RWPE2 (cell line): ENCODE data around the gene STX10.

ENCODE experiments used
- ATAC-seq: fragments of 200-7000 bp; cut with Tn5 transposase; 3 replicates; pipeline ENCODE4 v1.9.1; 2021; ENCODE audit warnings: low read depth
- DNase-seq: peaks from one replicate; pipeline ENCODE4 v3.0.0-alpha.2; 2020; ENCODE audit warnings: low spot score
- H3K27ac ChIP-seq: fragments of 450-650 bp; 2 replicates; pipeline ENCODE4 v1.5.1; 2017; ENCODE audit warnings: mild to moderate bottlenecking; ENCODE audit not compliant: poor library complexity, severe bottlenecking
- H3K27me3 ChIP-seq: fragments of 250-450 bp; sonication (Bioruptor Pico); 2 replicates; pipeline ENCODE4 v1.5.1; 2021; ENCODE audit warnings: mild to moderate bottlenecking, moderate library complexity; ENCODE audit not compliant: insufficient read depth, poor library complexity, severe bottlenecking
- H3K36me3 ChIP-seq: fragments of 250-450 bp; sonication (Bioruptor Pico); 2 replicates; pipeline ENCODE4 v1.5.1; 2020; ENCODE audit warnings: low read depth, mild to moderate bottlenecking, moderate library complexity
- H3K4me1 ChIP-seq: fragments of 250-450 bp; sonication (Bioruptor Pico); 2 replicates; pipeline ENCODE4 v1.5.1; 2021; ENCODE audit warnings: mild to moderate bottlenecking, moderate library complexity; ENCODE audit not compliant: insufficient read depth, poor library complexity, severe bottlenecking
- H3K4me3 ChIP-seq: fragments of 250-450 bp; sonication (Bioruptor Pico); 2 replicates; pipeline ENCODE4 v1.5.1; 2021; ENCODE audit warnings: mild to moderate bottlenecking, moderate library complexity; ENCODE audit not compliant: severe bottlenecking
- H3K9me3 ChIP-seq: fragments of 250-450 bp; sonication (Bioruptor Pico); 2 replicates; pipeline ENCODE4 v1.5.1; 2021; ENCODE audit warnings: mild to moderate bottlenecking, moderate library complexity; ENCODE audit not compliant: severe bottlenecking
- TF ChIP-seq, protein P1 (sequence below): fragments of 450-650 bp; IDR thresholded peaks from one replicate; pipeline ENCODE4 v1.5.1; 2017; ENCODE audit warnings: mild to moderate bottlenecking, moderate library complexity; ENCODE audit not compliant: poor library complexity, severe bottlenecking

STX10 gene

DNA sequence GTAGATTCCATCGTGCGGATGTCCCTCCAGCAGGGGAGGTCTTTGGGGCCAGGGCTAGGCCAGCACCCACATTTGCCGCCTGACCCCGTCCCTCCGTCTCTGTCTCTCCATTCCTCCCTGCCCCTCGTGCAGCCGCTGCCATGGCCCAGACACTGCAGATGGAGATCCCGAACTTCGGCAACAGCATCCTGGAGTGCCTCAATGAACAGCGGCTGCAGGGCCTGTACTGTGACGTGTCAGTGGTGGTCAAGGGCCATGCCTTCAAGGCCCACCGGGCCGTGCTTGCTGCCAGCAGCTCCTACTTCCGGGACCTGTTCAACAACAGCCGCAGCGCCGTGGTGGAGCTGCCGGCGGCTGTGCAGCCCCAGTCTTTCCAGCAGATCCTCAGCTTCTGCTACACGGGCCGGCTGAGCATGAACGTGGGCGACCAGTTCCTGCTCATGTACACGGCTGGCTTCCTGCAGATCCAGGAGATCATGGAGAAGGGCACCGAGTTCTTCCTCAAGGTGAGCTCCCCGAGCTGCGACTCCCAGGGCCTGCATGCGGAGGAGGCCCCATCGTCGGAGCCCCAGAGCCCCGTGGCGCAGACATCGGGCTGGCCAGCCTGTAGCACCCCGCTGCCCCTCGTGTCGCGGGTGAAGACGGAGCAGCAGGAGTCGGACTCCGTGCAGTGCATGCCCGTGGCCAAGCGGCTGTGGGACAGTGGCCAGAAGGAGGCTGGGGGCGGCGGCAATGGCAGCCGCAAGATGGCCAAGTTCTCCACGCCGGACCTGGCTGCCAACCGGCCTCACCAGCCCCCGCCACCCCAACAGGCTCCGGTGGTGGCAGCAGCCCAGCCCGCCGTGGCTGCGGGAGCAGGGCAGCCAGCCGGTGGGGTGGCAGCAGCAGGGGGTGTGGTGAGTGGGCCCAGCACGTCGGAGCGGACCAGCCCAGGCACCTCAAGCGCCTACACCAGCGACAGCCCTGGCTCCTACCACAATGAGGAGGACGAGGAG is 14.8 kb downstream of the STX10 start:
- Histone ChIP-seq H3K27me3 (no peaks in the 10 kb centered on the region), H3K27ac (no peak overlapping the region), H3K4me1 (no peaks in the 10 kb centered on the region), H3K4me3 (no peak overlapping the region), H3K9me3 (no peaks in the 10 kb centered on the region), H3K36me3 (peaks cover 54% of the 10 kb centered on the region)
- ATAC-seq = no peak
- no peak for DNase-seq
- TF ChIP-seq, protein P1, sequence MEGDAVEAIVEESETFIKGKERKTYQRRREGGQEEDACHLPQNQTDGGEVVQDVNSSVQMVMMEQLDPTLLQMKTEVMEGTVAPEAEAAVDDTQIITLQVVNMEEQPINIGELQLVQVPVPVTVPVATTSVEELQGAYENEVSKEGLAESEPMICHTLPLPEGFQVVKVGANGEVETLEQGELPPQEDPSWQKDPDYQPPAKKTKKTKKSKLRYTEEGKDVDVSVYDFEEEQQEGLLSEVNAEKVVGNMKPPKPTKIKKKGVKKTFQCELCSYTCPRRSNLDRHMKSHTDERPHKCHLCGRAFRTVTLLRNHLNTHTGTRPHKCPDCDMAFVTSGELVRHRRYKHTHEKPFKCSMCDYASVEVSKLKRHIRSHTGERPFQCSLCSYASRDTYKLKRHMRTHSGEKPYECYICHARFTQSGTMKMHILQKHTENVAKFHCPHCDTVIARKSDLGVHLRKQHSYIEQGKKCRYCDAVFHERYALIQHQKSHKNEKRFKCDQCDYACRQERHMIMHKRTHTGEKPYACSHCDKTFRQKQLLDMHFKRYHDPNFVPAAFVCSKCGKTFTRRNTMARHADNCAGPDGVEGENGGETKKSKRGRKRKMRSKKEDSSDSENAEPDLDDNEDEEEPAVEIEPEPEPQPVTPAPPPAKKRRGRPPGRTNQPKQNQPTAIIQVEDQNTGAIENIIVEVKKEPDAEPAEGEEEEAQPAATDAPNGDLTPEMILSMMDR = no peak

DNA sequence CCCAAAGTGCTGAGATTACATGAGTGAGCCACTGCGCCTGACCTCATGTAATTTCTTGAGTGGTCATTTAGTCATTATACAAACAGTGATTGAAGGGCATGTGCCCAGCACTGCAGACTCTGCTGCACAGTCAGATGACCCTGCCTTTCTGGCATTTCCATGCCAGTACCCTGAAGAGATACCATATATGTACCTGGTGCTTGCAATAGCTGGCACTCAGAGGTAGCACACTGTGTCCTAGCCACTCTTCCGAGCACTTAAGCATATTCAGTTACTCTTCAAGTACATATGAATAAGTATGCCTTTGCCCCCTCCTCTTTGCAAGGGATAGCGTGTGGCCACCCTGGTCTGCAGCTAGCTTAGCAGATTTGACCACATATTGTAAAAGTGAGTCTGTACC is 15.5 kb downstream of the STX10 start:
- no peak overlapping the region for H3K4me3 ChIP-seq
- no peaks in the 10 kb centered on the region for H3K9me3 ChIP-seq
- TF ChIP-seq, protein P1 = no peak
- H3K4me1 ChIP-seq = no peaks in the 10 kb centered on the region
- peaks cover 54% of the 10 kb centered on the region for H3K36me3 ChIP-seq
- no peak overlapping the region for H3K27ac ChIP-seq
- H3K27me3 ChIP-seq = no peaks in the 10 kb centered on the region
- peak; percentile 33; the same call in 2 of the 3 replicates for ATAC-seq
- no peak for DNase-seq

DNA sequence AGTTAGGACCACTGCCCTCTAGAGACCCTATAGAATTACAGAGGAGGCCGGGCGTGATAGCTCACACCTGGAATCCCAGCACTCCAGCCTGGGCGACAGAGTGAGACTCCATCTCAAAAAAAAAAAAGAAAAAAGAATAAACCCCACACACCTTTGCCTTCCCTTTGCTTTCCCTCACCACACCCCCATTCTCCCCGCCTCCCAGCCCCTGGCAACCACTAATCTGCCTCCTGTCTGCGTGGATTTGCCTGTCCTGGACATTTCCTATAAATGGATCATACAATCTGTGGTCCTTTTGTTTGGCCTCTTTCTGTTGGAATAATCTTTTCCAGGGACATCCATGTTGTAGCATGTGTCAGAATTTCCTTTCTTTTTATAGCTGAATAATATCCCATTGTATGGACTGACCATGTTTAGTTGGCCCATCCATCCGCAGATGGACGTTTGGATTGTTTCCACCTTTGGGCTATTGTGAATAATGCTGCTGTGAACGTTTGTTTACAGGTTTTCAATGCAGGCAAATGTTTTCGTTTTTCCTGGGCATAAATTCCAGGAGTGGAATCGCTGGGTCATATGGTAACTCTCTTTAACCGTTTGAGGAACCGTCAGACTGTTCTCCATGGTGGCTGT is 16.8 kb downstream of the STX10 start:
- no peak for DNase-seq
- Histone ChIP-seq H3K4me1 (no peaks in the 10 kb centered on the region), H3K9me3 (no peaks in the 10 kb centered on the region), H3K27me3 (no peaks in the 10 kb centered on the region), H3K36me3 (peaks cover 48% of the 10 kb centered on the region), H3K27ac (no peak overlapping the region), H3K4me3 (no peak overlapping the region)
- no peak for ATAC-seq
- TF ChIP-seq, protein P1 = no peak

DNA sequence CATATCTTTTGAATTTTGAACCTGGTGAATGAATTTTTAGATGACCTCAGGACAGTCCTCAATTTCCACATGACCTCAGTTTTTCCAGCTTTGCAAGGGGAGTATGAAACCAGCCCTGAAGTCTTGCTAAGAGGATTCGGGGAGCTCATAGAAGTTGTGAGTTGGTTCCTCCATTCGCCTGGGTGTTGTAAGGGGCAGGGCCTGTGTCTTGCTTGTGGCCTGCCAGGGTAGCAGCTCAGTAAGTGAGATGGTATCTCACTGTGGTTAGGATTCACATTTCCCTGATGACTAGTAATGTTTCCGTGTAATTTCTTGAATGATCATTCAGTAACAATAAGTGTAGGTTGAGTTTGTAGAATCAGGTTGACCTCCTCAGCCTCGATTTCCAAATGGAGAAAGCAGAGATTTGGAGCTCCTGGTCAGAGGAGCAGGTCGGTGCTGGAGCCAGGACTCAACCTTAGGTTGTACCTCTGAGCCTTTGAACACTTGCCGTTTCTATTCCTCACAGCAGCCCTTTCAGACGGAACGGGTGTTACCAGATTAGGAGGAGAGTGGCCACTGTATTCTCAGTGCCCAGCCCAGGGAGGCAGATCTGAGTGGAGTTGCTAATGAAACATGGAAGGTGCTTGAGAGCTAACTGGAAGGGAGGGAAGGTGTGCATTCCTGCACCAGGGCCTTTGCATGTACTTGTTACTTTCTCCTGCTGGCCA is 17.5 kb downstream of the STX10 start:
- Histone ChIP-seq H3K4me3 (no peak overlapping the region), H3K36me3 (peaks cover 41% of the 10 kb centered on the region), H3K27ac (no peak overlapping the region), H3K4me1 (no peaks in the 10 kb centered on the region), H3K9me3 (no peaks in the 10 kb centered on the region), H3K27me3 (no peaks in the 10 kb centered on the region)
- ATAC-seq (no peak), DNase-seq (no peak)
- TF ChIP-seq, protein P1 = no peak
